ENCODE measurements around the gene ENOSF1.

ENOSF1 gene

GRCh38 chr18:622289-622688 is 90.1 kb downstream of the ENOSF1 start:
- DNase-seq, result no peak
- no peak overlapping the region for H3K9ac ChIP-seq (ENCODE audit: low read depth, low read length)
- H3K79me2 ChIP-seq (ENCODE audit: insufficient read depth, low read length), result no peaks in the 10 kb centered on the region
- peaks cover 4% of the 10 kb centered on the region for H3K27me3 ChIP-seq (ENCODE audit: insufficient read depth, low read length, poor library complexity)
- TF ChIP-seq CTCF (IDR thresholded peaks at IDR 0.05; ENCODE audit: borderline replicate concordance, extremely low read depth, low read length, poor library complexity, severe bottlenecking) (no peak), EZH2 (IDR thresholded peaks at IDR 0.05; ENCODE audit: borderline replicate concordance, low read depth, low read length, severe bottlenecking) (no peak)
- H3K4me1 ChIP-seq (ENCODE audit: insufficient read depth, low read length), result peaks cover 2% of the 10 kb centered on the region; the same call in 1 of the 2 replicates
- no peak for ATAC-seq (ENCODE audit: insufficient read depth, low read depth)
- H3K27ac ChIP-seq (ENCODE audit: low read length), result no peak overlapping the region
- no peaks in the 10 kb centered on the region for H3K36me3 ChIP-seq (ENCODE audit: insufficient read depth, low read length)
- no peak overlapping the region for H3K4me2 ChIP-seq (ENCODE audit: insufficient read depth, low read length)
- no peak overlapping the region for H3K4me3 ChIP-seq (ENCODE audit: low read depth in 1 of 2, low read length in 2 of 2)
- H3K9me3 ChIP-seq (ENCODE audit: insufficient read depth, low read length, severe bottlenecking), result no peaks in the 10 kb centered on the region
- H4K20me1 ChIP-seq (ENCODE audit: insufficient read depth, low read length), result no peaks in the 10 kb centered on the region
- H2AFZ ChIP-seq (ENCODE audit: low read depth, low read length), result no peak overlapping the region

DNA sequence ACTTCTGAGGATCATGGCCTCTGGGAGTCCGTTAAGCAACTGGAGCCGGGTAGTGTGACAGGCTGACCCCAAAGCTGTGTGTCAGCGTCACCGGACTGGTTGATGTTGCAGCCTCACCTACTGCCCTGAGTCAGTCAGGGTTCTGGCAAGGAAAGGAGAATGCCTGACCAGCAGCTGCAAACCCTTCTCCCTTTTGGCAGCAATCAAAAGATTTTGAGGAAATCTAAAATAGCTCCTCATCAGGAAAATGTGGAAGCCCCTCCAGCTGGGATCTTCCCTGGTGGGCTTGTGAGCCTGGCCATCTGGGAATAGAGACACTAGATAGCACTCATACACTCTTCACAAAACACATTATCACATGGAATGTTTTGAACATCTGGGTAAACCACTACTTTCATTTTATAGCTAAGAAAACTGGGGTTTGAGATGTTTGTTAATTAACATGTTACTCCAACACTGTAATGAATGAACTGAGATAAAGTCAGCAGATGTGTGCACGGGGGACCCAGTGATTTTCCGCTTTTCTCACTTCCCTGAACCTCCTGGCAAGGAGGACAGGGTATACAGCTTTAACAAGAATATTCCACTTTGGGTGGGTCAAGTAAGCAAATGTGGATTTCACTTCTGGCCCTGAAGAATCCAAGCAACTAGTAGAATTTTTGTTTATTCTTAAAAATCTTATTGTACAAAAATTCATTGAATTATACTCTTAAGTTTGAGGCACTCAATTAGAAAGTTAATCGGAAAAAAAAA is 91.0 kb downstream of the ENOSF1 start:
- H3K27ac ChIP-seq (ENCODE audit: low read length), result no peak overlapping the region
- DNase-seq (no peak), ATAC-seq (ENCODE audit: insufficient read depth, low read depth) (no peak)
- H2AFZ ChIP-seq (ENCODE audit: low read depth, low read length), result no peak overlapping the region
- no peaks in the 10 kb centered on the region for H3K9me3 ChIP-seq (ENCODE audit: insufficient read depth, low read length, severe bottlenecking)
- no peaks in the 10 kb centered on the region for H3K36me3 ChIP-seq (ENCODE audit: insufficient read depth, low read length)
- no peak overlapping the region for H3K4me2 ChIP-seq (ENCODE audit: insufficient read depth, low read length)
- no peaks in the 10 kb centered on the region for H4K20me1 ChIP-seq (ENCODE audit: insufficient read depth, low read length)
- peaks cover 2% of the 10 kb centered on the region; the same call in 1 of the 2 replicates for H3K4me1 ChIP-seq (ENCODE audit: insufficient read depth, low read length)
- H3K4me3 ChIP-seq (ENCODE audit: low read depth in 1 of 2, low read length in 2 of 2), result no peak overlapping the region
- H3K9ac ChIP-seq (ENCODE audit: low read depth, low read length), result no peak overlapping the region
- TF ChIP-seq CTCF (IDR thresholded peaks at IDR 0.05; ENCODE audit: borderline replicate concordance, extremely low read depth, low read length, poor library complexity, severe bottlenecking), result no peak
- no peak for TF ChIP-seq EZH2 (IDR thresholded peaks at IDR 0.05; ENCODE audit: borderline replicate concordance, low read depth, low read length, severe bottlenecking)
- H3K79me2 ChIP-seq (ENCODE audit: insufficient read depth, low read length), result no peaks in the 10 kb centered on the region
- H3K27me3 ChIP-seq (ENCODE audit: insufficient read depth, low read length, poor library complexity), result peaks cover 4% of the 10 kb centered on the region
